ENCODE data around the gene ALDH1A2. TPM values are rescaled to one million over a fixed set of nuclear protein-coding genes. Genes with fewer than 3 reads are reported as not detected.
"Not testable (repeated sequence)": the region's sequence is repeated elsewhere in the genome, so short reads cannot be mapped to it uniquely, and the experiment has no call there.

ALDH1A2 gene
- total RNA-seq, 2 donors from 2014 or later = 38.7 to 47.8 TPM

GRCh38 chr15:58046467-58046866, 19.0 kb downstream of the ALDH1A2 start:
- no peaks in the 10 kb centered on the region for H3K4me1 ChIP-seq
- no peaks in the 10 kb centered on the region for H3K9me3 ChIP-seq
- no peaks in the 10 kb centered on the region for H3K27me3 ChIP-seq
- no peak for TF ChIP-seq CTCF (IDR thresholded peaks at IDR 0.05)
- DNase-seq (ENCODE audit: low spot score) = no peak
- no peak overlapping the region for H3K4me3 ChIP-seq
- H3K27ac ChIP-seq = no peak overlapping the region
- H3K36me3 ChIP-seq = no peaks in the 10 kb centered on the region

GRCh38 chr15:58045376-58045775, 20.1 kb downstream of the ALDH1A2 start:
- H3K4me3 ChIP-seq; H3K27ac ChIP-seq; H3K4me1 ChIP-seq; H3K9me3 ChIP-seq; H3K36me3 ChIP-seq; DNase-seq (ENCODE audit: low spot score); H3K27me3 ChIP-seq: not testable (repeated sequence)

- Histone ChIP-seq H3K4me1 (no peaks in the 10 kb centered on the region), H3K4me3 (no peak overlapping the region), H3K9me3 (no peaks in the 10 kb centered on the region), H3K36me3 (no peaks in the 10 kb centered on the region), H3K27me3 (no peaks in the 10 kb centered on the region), H3K27ac (no peak overlapping the region)
- TF ChIP-seq CTCF (IDR thresholded peaks at IDR 0.05) = no peak
- DNase-seq (ENCODE audit: low spot score) = no peak
Measured at GRCh38 chr15:58044551-58044950, 21.0 kb downstream of the ALDH1A2 start.

GRCh38 chr15:58043192-58043903, 22.2 kb downstream of the ALDH1A2 start:
- H3K27ac ChIP-seq = no peak overlapping the region
- H3K36me3 ChIP-seq = no peaks in the 10 kb centered on the region
- TF ChIP-seq CTCF (IDR thresholded peaks at IDR 0.05) = peak; percentile 40 to 66
- no peaks in the 10 kb centered on the region for H3K27me3 ChIP-seq
- H3K9me3 ChIP-seq = no peaks in the 10 kb centered on the region
- no peak for DNase-seq (ENCODE audit: low spot score)
- no peak overlapping the region for H3K4me3 ChIP-seq
- peaks cover 0 to 7% of the 10 kb centered on the region in 2 donors for H3K4me1 ChIP-seq

GRCh38 chr15:58042006-58042405, 23.5 kb downstream of the ALDH1A2 start:
- TF ChIP-seq CTCF (IDR thresholded peaks at IDR 0.05) = no peak
- H3K4me3 ChIP-seq = no peak overlapping the region
- no peaks in the 10 kb centered on the region for H3K27me3 ChIP-seq

GRCh38 chr15:58040150-58040549, 25.4 kb downstream of the ALDH1A2 start:
- TF ChIP-seq CTCF (IDR thresholded peaks at IDR 0.05) = no peak
- H3K27me3 ChIP-seq = no peaks in the 10 kb centered on the region

More at GRCh38 chr15:58042006-58042405, 23.5 kb downstream of the ALDH1A2 start:
- no peak overlapping the region for H3K27ac ChIP-seq
- peaks cover 0 to 19% of the 10 kb centered on the region in 2 donors for H3K4me1 ChIP-seq
- no peak for DNase-seq (ENCODE audit: low spot score)
- no peaks in the 10 kb centered on the region for H3K36me3 ChIP-seq
- no peaks in the 10 kb centered on the region for H3K9me3 ChIP-seq

More at GRCh38 chr15:58040150-58040549, 25.4 kb downstream of the ALDH1A2 start:
- peaks cover 0 to 19% of the 10 kb centered on the region in 2 donors for H3K4me1 ChIP-seq
- no peaks in the 10 kb centered on the region for H3K9me3 ChIP-seq
- no peak overlapping the region for H3K27ac ChIP-seq
- no peak overlapping the region for H3K4me3 ChIP-seq
- H3K36me3 ChIP-seq = no peaks in the 10 kb centered on the region
- no peak for DNase-seq (ENCODE audit: low spot score)
